Measurements from ENCODE around the gene GNG7.

GRCh38 chr19:2594319-2594718 is 108.2 kb downstream of the GNG7 start:
- TF ChIP-seq CTCF (IDR thresholded peaks at IDR 0.05; ENCODE audit: low read depth, low read length, poor library complexity, severe bottlenecking) (no peak), EZH2phosphoT487 (IDR thresholded peaks at IDR 0.05; ENCODE audit: borderline replicate concordance, low read length) (no peak)

Data from DOHH2 (cell line).